Measurements from ENCODE around the gene CACNG7.

CACNG7 gene

GRCh38 chr19:53978975-53979801 lies 70.1 kb downstream of the CACNG7 start:
- peaks cover 4% of the 10 kb centered on the region for H3K27me3 ChIP-seq (ENCODE audit: control insufficient read depth, insufficient read depth, low read length)
- no peaks in the 10 kb centered on the region for H3K9me3 ChIP-seq (ENCODE audit: control insufficient read depth, low read depth, low read length)
- H3K9ac ChIP-seq (ENCODE audit: low read length), result peak overlapping the region; percentile 75
- peaks cover 4% of the 10 kb centered on the region for H3K36me3 ChIP-seq (ENCODE audit: control insufficient read depth, low read depth, low read length)
- peaks cover 15% of the 10 kb centered on the region for H3K4me1 ChIP-seq (ENCODE audit: control insufficient read depth, low read depth, low read length)
- H3K27ac ChIP-seq (ENCODE audit: low read length), result peak overlapping the region; percentile 47
- H3K4me3 ChIP-seq (ENCODE audit: low read length), result peak overlapping the region; percentile 78

GRCh38 chr19:53980539-53981375 lies 71.7 kb downstream of the CACNG7 start:
- Histone ChIP-seq H3K27ac (ENCODE audit: low read length) (peak overlapping the region; percentile 60), H3K9ac (ENCODE audit: low read length) (peak overlapping the region; percentile 75), H3K27me3 (ENCODE audit: control insufficient read depth, insufficient read depth, low read length) (peaks cover 4% of the 10 kb centered on the region), H3K4me1 (ENCODE audit: control insufficient read depth, low read depth, low read length) (peaks cover 15% of the 10 kb centered on the region), H3K4me3 (ENCODE audit: low read length) (peak overlapping the region; percentile 78), H3K9me3 (ENCODE audit: control insufficient read depth, low read depth, low read length) (no peaks in the 10 kb centered on the region), H3K36me3 (ENCODE audit: control insufficient read depth, low read depth, low read length) (peaks cover 1% of the 10 kb centered on the region)

GRCh38 chr19:53981376-53981951 lies 72.4 kb downstream of the CACNG7 start:
- Histone ChIP-seq H3K9me3 (ENCODE audit: control insufficient read depth, low read depth, low read length) (no peaks in the 10 kb centered on the region), H3K27me3 (ENCODE audit: control insufficient read depth, insufficient read depth, low read length) (peaks cover 4% of the 10 kb centered on the region), H3K9ac (ENCODE audit: low read length) (no peak overlapping the region), H3K4me3 (ENCODE audit: low read length) (peak overlapping the region; percentile 78), H3K4me1 (ENCODE audit: control insufficient read depth, low read depth, low read length) (peaks cover 15% of the 10 kb centered on the region), H3K36me3 (ENCODE audit: control insufficient read depth, low read depth, low read length) (no peaks in the 10 kb centered on the region), H3K27ac (ENCODE audit: low read length) (no peak overlapping the region)

GRCh38 chr19:53982001-53982451 lies 72.9 kb downstream of the CACNG7 start:
- H3K27ac ChIP-seq (ENCODE audit: low read length), result no peak overlapping the region
- peaks cover 15% of the 10 kb centered on the region for H3K4me1 ChIP-seq (ENCODE audit: control insufficient read depth, low read depth, low read length)
- H3K9me3 ChIP-seq (ENCODE audit: control insufficient read depth, low read depth, low read length), result no peaks in the 10 kb centered on the region
- peaks cover 4% of the 10 kb centered on the region for H3K27me3 ChIP-seq (ENCODE audit: control insufficient read depth, insufficient read depth, low read length)
- no peak overlapping the region for H3K9ac ChIP-seq (ENCODE audit: low read length)
- no peaks in the 10 kb centered on the region for H3K36me3 ChIP-seq (ENCODE audit: control insufficient read depth, low read depth, low read length)
- H3K4me3 ChIP-seq (ENCODE audit: low read length), result peak overlapping the region; percentile 35

- no peaks in the 10 kb centered on the region for H3K36me3 ChIP-seq (ENCODE audit: control insufficient read depth, low read depth, low read length)
- H3K9ac ChIP-seq (ENCODE audit: low read length), result no peak overlapping the region
- H3K4me1 ChIP-seq (ENCODE audit: control insufficient read depth, low read depth, low read length), result peaks cover 15% of the 10 kb centered on the region
- peaks cover 9% of the 10 kb centered on the region for H3K27me3 ChIP-seq (ENCODE audit: control insufficient read depth, insufficient read depth, low read length)
- H3K27ac ChIP-seq (ENCODE audit: low read length), result no peak overlapping the region
- H3K4me3 ChIP-seq (ENCODE audit: low read length), result no peak overlapping the region
- no peaks in the 10 kb centered on the region for H3K9me3 ChIP-seq (ENCODE audit: control insufficient read depth, low read depth, low read length)
These were observed 73.5 kb downstream of the CACNG7 start for GRCh38 chr19:53982611-53983010.

GRCh38 chr19:53983457-53984289 lies 74.6 kb downstream of the CACNG7 start:
- Histone ChIP-seq H3K4me3 (ENCODE audit: low read length) (no peak overlapping the region), H3K27ac (ENCODE audit: low read length) (no peak overlapping the region), H3K27me3 (ENCODE audit: control insufficient read depth, insufficient read depth, low read length) (peaks cover 12% of the 10 kb centered on the region), H3K9me3 (ENCODE audit: control insufficient read depth, low read depth, low read length) (no peaks in the 10 kb centered on the region), H3K36me3 (ENCODE audit: control insufficient read depth, low read depth, low read length) (no peaks in the 10 kb centered on the region), H3K4me1 (ENCODE audit: control insufficient read depth, low read depth, low read length) (peaks cover 15% of the 10 kb centered on the region), H3K9ac (ENCODE audit: low read length) (no peak overlapping the region)

GRCh38 chr19:53985863-53986262 lies 76.8 kb downstream of the CACNG7 start:
- H3K36me3 ChIP-seq (ENCODE audit: control insufficient read depth, low read depth, low read length), result no peaks in the 10 kb centered on the region
- H3K9ac ChIP-seq (ENCODE audit: low read length), result no peak overlapping the region
- peaks cover 19% of the 10 kb centered on the region for H3K27me3 ChIP-seq (ENCODE audit: control insufficient read depth, insufficient read depth, low read length)
- no peaks in the 10 kb centered on the region for H3K9me3 ChIP-seq (ENCODE audit: control insufficient read depth, low read depth, low read length)
- H3K27ac ChIP-seq (ENCODE audit: low read length), result no peak overlapping the region
- no peak overlapping the region for H3K4me3 ChIP-seq (ENCODE audit: low read length)
- H3K4me1 ChIP-seq (ENCODE audit: control insufficient read depth, low read depth, low read length), result peaks cover 8% of the 10 kb centered on the region

- Histone ChIP-seq H3K27me3 (ENCODE audit: control insufficient read depth, insufficient read depth, low read length) (peaks cover 36% of the 10 kb centered on the region), H3K9ac (ENCODE audit: low read length) (no peak overlapping the region), H3K4me1 (ENCODE audit: control insufficient read depth, low read depth, low read length) (peaks cover 3% of the 10 kb centered on the region), H3K4me3 (ENCODE audit: low read length) (no peak overlapping the region), H3K36me3 (ENCODE audit: control insufficient read depth, low read depth, low read length) (no peaks in the 10 kb centered on the region), H3K9me3 (ENCODE audit: control insufficient read depth, low read depth, low read length) (no peaks in the 10 kb centered on the region), H3K27ac (ENCODE audit: low read length) (no peak overlapping the region)
These were observed 79.9 kb downstream of the CACNG7 start for GRCh38 chr19:53988981-53989380.

- H3K36me3 ChIP-seq (ENCODE audit: control insufficient read depth, low read depth, low read length), result no peaks in the 10 kb centered on the region
- peaks cover 3% of the 10 kb centered on the region for H3K4me1 ChIP-seq (ENCODE audit: control insufficient read depth, low read depth, low read length)
- H3K9ac ChIP-seq (ENCODE audit: low read length), result no peak overlapping the region
- no peaks in the 10 kb centered on the region for H3K9me3 ChIP-seq (ENCODE audit: control insufficient read depth, low read depth, low read length)
- no peak overlapping the region for H3K4me3 ChIP-seq (ENCODE audit: low read length)
- H3K27ac ChIP-seq (ENCODE audit: low read length), result no peak overlapping the region
- peaks cover 45% of the 10 kb centered on the region for H3K27me3 ChIP-seq (ENCODE audit: control insufficient read depth, insufficient read depth, low read length)
These were observed 80.8 kb downstream of the CACNG7 start for GRCh38 chr19:53989600-53990533.
